ENCODE data around the gene PANK1. TPM values are rescaled to one million over a fixed set of nuclear protein-coding genes. Genes with fewer than 3 reads are reported as not detected.

PANK1 gene
- total RNA-seq, 2 experiments from 2014 or later, result 12.1 to 16.1 TPM

- Histone ChIP-seq H2AFZ (ENCODE audit: low read length) (no peak overlapping the region), H3K9me3 (ENCODE audit: low read length) (no peaks in the 10 kb centered on the region), H3K4me1 (ENCODE audit: insufficient read depth, low read length, poor library complexity, severe bottlenecking) (peaks cover 4% of the 10 kb centered on the region), H4K20me1 (ENCODE audit: insufficient read depth, low read length) (no peaks in the 10 kb centered on the region), H3K4me3 (ENCODE audit: low read depth, low read length, poor library complexity, severe bottlenecking) (no peak overlapping the region), H3K36me3 (ENCODE audit: insufficient read depth, low read length) (no peaks in the 10 kb centered on the region), H3K79me2 (ENCODE audit: insufficient read depth, low read depth, low read length) (no peaks in the 10 kb centered on the region), H3K27ac (ENCODE audit: low read depth, low read length, poor library complexity, severe bottlenecking) (no peak overlapping the region), H3K9me2 (ENCODE audit: insufficient read depth, low read length) (no peaks in the 10 kb centered on the region), H3K4me2 (ENCODE audit: low read length) (no peak overlapping the region)
- BruUV-seq (replicated peaks), result no TSS peak
- CTCF ChIA-PET (ENCODE audit: unreplicated experiment), result no interaction called here
- DNase-seq (ENCODE audit: low spot score), result no peak
- intact Hi-C loops (cut with micrococcal nuclease; ENCODE audit: unreplicated experiment), result no loop called here
- POLR2A ChIA-PET, result interaction anchor here (0.6 to 2.8 kb wide), 4 partner anchors 10 to 443 kb away, joined by 3 to 9 read pairs (median 3); partner anchors contain the start of gene KIF20B
- TF ChIP-seq EZH2phosphoT487 (IDR thresholded peaks at IDR 0.05; ENCODE audit: borderline replicate concordance, low read depth, low read length), result no peak
- TF ChIP-seq CTCF (conservative IDR thresholded peaks at IDR 0.05; ENCODE audit: low read length), result no peak
These were observed 39.6 kb upstream of the PANK1 start for GRCh38 chr10:89684604-89685003.

GRCh38 chr10:89683883-89684282, 38.8 kb upstream of the PANK1 start:
- Histone ChIP-seq H3K27ac (ENCODE audit: low read depth, low read length, poor library complexity, severe bottlenecking) (no peak overlapping the region), H2AFZ (ENCODE audit: low read length) (no peak overlapping the region), H4K20me1 (ENCODE audit: insufficient read depth, low read length) (no peaks in the 10 kb centered on the region), H3K4me1 (ENCODE audit: insufficient read depth, low read length, poor library complexity, severe bottlenecking) (peaks cover 4% of the 10 kb centered on the region), H3K79me2 (ENCODE audit: insufficient read depth, low read depth, low read length) (no peaks in the 10 kb centered on the region), H3K36me3 (ENCODE audit: insufficient read depth, low read length) (no peaks in the 10 kb centered on the region), H3K9me2 (ENCODE audit: insufficient read depth, low read length) (no peaks in the 10 kb centered on the region), H3K4me2 (ENCODE audit: low read length) (no peak overlapping the region), H3K9me3 (ENCODE audit: low read length) (no peaks in the 10 kb centered on the region), H3K4me3 (ENCODE audit: low read depth, low read length, poor library complexity, severe bottlenecking) (no peak overlapping the region)
- DNase-seq (ENCODE audit: low spot score), result no peak
- no TSS peak for BruUV-seq (replicated peaks)
- intact Hi-C loops (cut with micrococcal nuclease; ENCODE audit: unreplicated experiment), result no loop called here
- POLR2A ChIA-PET, result interaction anchor here (1.0 to 2.8 kb wide), 2 partner anchors 11 to 18 kb away, joined by 3 to 9 read pairs; partner anchors contain the start of gene KIF20B
- TF ChIP-seq EZH2phosphoT487 (IDR thresholded peaks at IDR 0.05; ENCODE audit: borderline replicate concordance, low read depth, low read length), result no peak
- TF ChIP-seq CTCF (conservative IDR thresholded peaks at IDR 0.05; ENCODE audit: low read length), result no peak
- CTCF ChIA-PET (ENCODE audit: unreplicated experiment), result interaction anchor here (1.1 kb wide), 1 partner anchor 18 kb away, joined by 3 read pairs; the partner anchor contains the start of gene KIF20B

- Histone ChIP-seq H3K27ac (ENCODE audit: low read depth, low read length, poor library complexity, severe bottlenecking) (no peak overlapping the region), H3K4me1 (ENCODE audit: insufficient read depth, low read length, poor library complexity, severe bottlenecking) (no peaks in the 10 kb centered on the region), H3K79me2 (ENCODE audit: insufficient read depth, low read depth, low read length) (no peaks in the 10 kb centered on the region), H3K4me3 (ENCODE audit: low read depth, low read length, poor library complexity, severe bottlenecking) (no peak overlapping the region), H4K20me1 (ENCODE audit: insufficient read depth, low read length) (no peaks in the 10 kb centered on the region), H3K9me3 (ENCODE audit: low read length) (no peaks in the 10 kb centered on the region), H3K36me3 (ENCODE audit: insufficient read depth, low read length) (no peaks in the 10 kb centered on the region), H3K4me2 (ENCODE audit: low read length) (no peak overlapping the region), H3K9me2 (ENCODE audit: insufficient read depth, low read length) (no peaks in the 10 kb centered on the region), H2AFZ (ENCODE audit: low read length) (no peak overlapping the region)
- intact Hi-C loops (cut with micrococcal nuclease; ENCODE audit: unreplicated experiment), result no loop called here
- TF ChIP-seq EZH2phosphoT487 (IDR thresholded peaks at IDR 0.05; ENCODE audit: borderline replicate concordance, low read depth, low read length), result no peak
- TF ChIP-seq CTCF (conservative IDR thresholded peaks at IDR 0.05; ENCODE audit: low read length), result no peak
- DNase-seq (ENCODE audit: low spot score), result no peak
- ChIA-PET POLR2A (interaction anchor here (0.6 to 1.6 kb wide), 6 partner anchors 10 to 37 kb away, joined by 3 to 6 read pairs (median 4); no protein-coding TSS in a partner anchor), CTCF (ENCODE audit: unreplicated experiment) (no interaction called here)
- no TSS peak for BruUV-seq (replicated peaks)
These were observed 34.9 kb upstream of the PANK1 start for GRCh38 chr10:89679986-89680385.
